ENCODE data around the gene RGS19. TPM values are rescaled to one million over a fixed set of nuclear protein-coding genes. Genes with fewer than 3 reads are reported as not detected.

RGS19 gene
- total RNA-seq, 4 donors from 2014 or later, result 4.6 to 38.8 (median 6.7) TPM

DNA sequence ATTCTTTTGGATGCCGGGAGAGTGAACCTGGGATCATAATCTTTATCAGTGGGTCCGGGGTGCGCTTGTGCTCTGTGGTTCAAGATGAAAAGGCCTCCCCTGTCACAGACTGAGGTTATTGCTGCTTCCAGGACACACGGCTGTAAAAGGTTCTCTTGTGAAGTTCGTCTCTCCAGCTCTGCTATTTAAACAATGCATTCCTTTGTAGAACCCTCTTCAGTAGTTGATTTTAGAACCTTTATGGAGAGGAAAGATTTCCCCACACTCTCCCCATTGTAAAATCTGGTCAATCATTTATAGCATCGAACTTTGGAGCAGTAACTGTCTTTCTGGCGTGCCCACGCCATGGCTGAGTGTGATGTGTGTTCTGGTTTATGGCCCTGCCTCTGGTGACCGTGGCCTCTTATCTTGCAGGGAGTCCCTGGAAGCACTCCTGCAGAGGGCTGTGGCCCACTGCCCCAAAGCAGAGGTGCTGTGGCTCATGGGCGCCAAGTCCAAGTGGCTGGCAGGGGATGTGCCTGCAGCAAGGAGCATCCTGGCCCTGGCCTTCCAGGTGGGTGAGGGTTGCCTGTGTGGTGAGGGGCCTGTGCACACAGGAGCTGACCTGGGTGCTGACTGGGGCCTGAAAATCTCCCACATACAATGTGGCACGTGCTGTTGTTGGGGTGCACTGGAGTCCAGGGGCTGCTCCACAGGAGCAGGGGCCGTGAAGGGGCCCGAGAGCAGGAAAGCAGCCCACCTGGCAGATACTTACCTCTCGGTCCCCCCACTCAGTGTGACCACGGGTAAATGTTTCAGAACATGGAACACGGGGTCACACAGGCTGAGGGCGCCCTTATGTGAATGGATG is 55.0 kb downstream of the RGS19 start:
- DNase-seq, result no peak
- Histone ChIP-seq H3K36me3 (no peaks in the 10 kb centered on the region), H3K27me3 (no peaks in the 10 kb centered on the region), H3K4me1 (no peaks in the 10 kb centered on the region), H3K27ac (no peak overlapping the region), H3K9me3 (no peaks in the 10 kb centered on the region), H3K4me3 (no peak overlapping the region)
- intact Hi-C loops (cut with DNase I; ENCODE audit: low total_unique reads), result no loop called here
- TF ChIP-seq, protein P1, sequence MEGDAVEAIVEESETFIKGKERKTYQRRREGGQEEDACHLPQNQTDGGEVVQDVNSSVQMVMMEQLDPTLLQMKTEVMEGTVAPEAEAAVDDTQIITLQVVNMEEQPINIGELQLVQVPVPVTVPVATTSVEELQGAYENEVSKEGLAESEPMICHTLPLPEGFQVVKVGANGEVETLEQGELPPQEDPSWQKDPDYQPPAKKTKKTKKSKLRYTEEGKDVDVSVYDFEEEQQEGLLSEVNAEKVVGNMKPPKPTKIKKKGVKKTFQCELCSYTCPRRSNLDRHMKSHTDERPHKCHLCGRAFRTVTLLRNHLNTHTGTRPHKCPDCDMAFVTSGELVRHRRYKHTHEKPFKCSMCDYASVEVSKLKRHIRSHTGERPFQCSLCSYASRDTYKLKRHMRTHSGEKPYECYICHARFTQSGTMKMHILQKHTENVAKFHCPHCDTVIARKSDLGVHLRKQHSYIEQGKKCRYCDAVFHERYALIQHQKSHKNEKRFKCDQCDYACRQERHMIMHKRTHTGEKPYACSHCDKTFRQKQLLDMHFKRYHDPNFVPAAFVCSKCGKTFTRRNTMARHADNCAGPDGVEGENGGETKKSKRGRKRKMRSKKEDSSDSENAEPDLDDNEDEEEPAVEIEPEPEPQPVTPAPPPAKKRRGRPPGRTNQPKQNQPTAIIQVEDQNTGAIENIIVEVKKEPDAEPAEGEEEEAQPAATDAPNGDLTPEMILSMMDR (IDR thresholded peaks at IDR 0.05), result no peak
- no peak for TF ChIP-seq POLR2A (IDR thresholded peaks at IDR 0.05)

DNA sequence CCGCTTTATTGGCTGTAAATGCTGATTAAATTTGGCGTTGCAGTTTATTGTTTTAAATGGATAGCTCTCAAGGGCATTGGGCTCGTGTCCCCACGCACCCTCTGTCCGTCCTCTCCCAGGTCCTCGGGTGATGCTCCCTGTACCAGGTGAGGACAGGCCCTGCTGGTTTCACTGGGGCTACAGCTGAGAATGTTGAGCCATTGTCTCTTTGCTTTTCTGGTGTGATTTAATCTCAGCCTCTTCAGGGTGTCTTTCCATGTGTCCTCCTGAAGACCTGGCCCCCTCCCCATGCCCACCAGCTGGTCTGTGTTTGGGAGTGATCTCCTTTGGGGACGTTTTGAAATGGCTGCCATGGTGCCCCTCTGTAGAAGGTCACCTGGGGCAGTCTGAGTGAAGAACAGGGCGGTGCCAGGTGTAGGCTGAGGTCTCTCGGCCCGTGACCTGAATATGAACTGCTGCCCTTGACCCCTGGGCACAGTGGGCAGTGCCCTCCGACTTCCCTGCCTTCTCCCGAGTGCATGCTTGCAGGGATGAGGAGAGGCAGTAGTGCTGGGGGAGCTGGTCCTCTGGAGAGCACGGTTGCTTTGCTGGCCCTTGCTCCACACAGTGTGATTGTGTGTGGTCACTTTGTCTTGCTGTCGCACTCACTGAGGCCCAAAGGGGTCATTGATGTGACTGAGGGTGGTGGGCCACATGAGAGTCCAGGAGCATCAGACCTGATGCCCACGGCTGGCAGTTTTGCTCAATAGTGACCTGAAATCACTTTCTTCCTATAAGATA is 55.8 kb downstream of the RGS19 start:
- no peaks in the 10 kb centered on the region for H3K27me3 ChIP-seq
- intact Hi-C loops (cut with DNase I; ENCODE audit: low total_unique reads), result no loop called here
- no peak overlapping the region for H3K27ac ChIP-seq
- no peak overlapping the region for H3K4me3 ChIP-seq
- no peaks in the 10 kb centered on the region for H3K36me3 ChIP-seq
- no peak for DNase-seq
- TF ChIP-seq POLR2A (IDR thresholded peaks at IDR 0.05), result no peak
- TF ChIP-seq, protein P1 (IDR thresholded peaks at IDR 0.05), result no peak
- H3K9me3 ChIP-seq, result no peaks in the 10 kb centered on the region
- H3K4me1 ChIP-seq, result no peaks in the 10 kb centered on the region

Small RNAs within 50 kb of the gene (microRNA-seq; reads per million reads assigned to microRNA genes)
- not detected for gene MIR6813 (ENCODE audit: borderline microRNAs expressed, borderline replicate concordance)

Small RNAs within 50 kb of the gene (small RNA-seq; reads per million reads assigned to genes)
- gene AL355803.1 (not detected), gene MIR6813 (not detected)

Other genes starting within 250 kb of the RGS19 start
- 10 to 100 TPM in 3 of 4 donors, 1 to 10 TPM in 1; 5.0 to 62.8 (median 38.8) TPM for gene ZBTB46, start 248.3 kb downstream of the RGS19 start, total RNA-seq
- gene ABHD16B, start 218.0 kb downstream of the RGS19 start, total RNA-seq, result not detected
- gene TPD52L2, start 214.2 kb downstream of the RGS19 start, total RNA-seq, result 10 to 100 TPM; 44.1 to 77.8 (median 62.0) TPM
- 10 to 100 TPM; 10.9 to 39.8 (median 25.6) TPM for gene DNAJC5, start 184.4 kb downstream of the RGS19 start, total RNA-seq
- gene UCKL1, start 123.1 kb downstream of the RGS19 start, total RNA-seq, result 10 to 100 TPM; 21.8 to 64.6 (median 23.5) TPM
- gene ZNF512B, start 109.6 kb downstream of the RGS19 start, total RNA-seq, result 10 to 100 TPM in 3 of 4 donors, 1 to 10 TPM in 1; 4.7 to 23.3 (median 17.4) TPM
- gene SAMD10, start 99.9 kb downstream of the RGS19 start, total RNA-seq, result 1 to 10 TPM in 2 of 4 donors, under 1 TPM in 1, not detected in 1; 0.83 to 7.6 (median 1.2) TPM
- 10 to 100 TPM; 28.5 to 73.0 (median 69.6) TPM for gene PRPF6, start 98.4 kb downstream of the RGS19 start, total RNA-seq
- gene C20orf204, start 43.3 kb downstream of the RGS19 start, total RNA-seq, result 1 to 10 TPM in 2 of 4 donors, under 1 TPM in 1, not detected in 1; 0.26 to 2.9 (median 1.9) TPM
- gene SOX18, start 29.9 kb downstream of the RGS19 start, total RNA-seq, result 100 to 1,000 TPM in 1 of 4 donors, 10 to 100 TPM in 2, 1 to 10 TPM in 1; 6.7 to 116 (median 19.1) TPM
- 10 to 100 TPM; 21.5 to 75.4 (median 27.2) TPM for gene TCEA2, start 16.3 kb downstream of the RGS19 start, total RNA-seq
- gene OPRL1, start 564 bp upstream of the RGS19 start, total RNA-seq, result 1 to 10 TPM in 1 of 4 donors, under 1 TPM in 2, not detected in 1; 0.51 to 1.9 (median 0.64) TPM
- gene LKAAEAR1, start 4.9 kb upstream of the RGS19 start, total RNA-seq, result not detected
- gene NPBWR2, start 28.0 kb upstream of the RGS19 start, total RNA-seq, result not detected
- gene MYT1, start 84.9 kb upstream of the RGS19 start, total RNA-seq, result under 1 TPM in 1 of 4 donors, not detected in 3; 0.21 TPM
- gene PCMTD2, start 176.2 kb upstream of the RGS19 start, total RNA-seq, result 100 to 1,000 TPM in 1 of 4 donors, 10 to 100 TPM in 3; 50.5 to 162 (median 66.1) TPM